Esophagus muscularis mucosa (tissue), 4 donors: ENCODE results near the gene SFMBT1. TPM values are rescaled to one million over a fixed set of nuclear protein-coding genes. Genes with fewer than 3 reads are reported as not detected.

Experiments
- DNase-seq: peaks from one replicate; pipeline ENCODE4 v3.0.0-alpha.2; 2017; ENCODE audit errors: extremely low spot score
- H3K27ac ChIP-seq, 4 donors: fragments of 200-600 bp; sonication (generic); replicated peaks in 1 of 4; 1 replicate in 3 of 4; 2 replicates in 1 of 4; pipeline ENCODE4 v1.5.1; 2016 to 2019; ENCODE audit warnings: mild to moderate bottlenecking in 1 of 4
- H3K27me3 ChIP-seq, 4 donors: fragments of 200-600 bp; sonication (generic); one replicate each; pipeline versions ENCODE4 v1.5.1 to v1.6.0; 2016 to 2019
- H3K36me3 ChIP-seq, 4 donors: fragments of 200-600 bp; sonication (generic); one replicate each; pipeline ENCODE4 v1.5.1; 2016 to 2019
- H3K4me1 ChIP-seq, 4 donors: fragments of 200-600 bp; sonication (generic); one replicate each; pipeline ENCODE4 v1.5.1; 2016 to 2019
- H3K4me3 ChIP-seq, 4 donors: fragments of 200-600 bp; sonication (generic); 1 replicate in 2 of 4; 2 replicates in 2 of 4; pipeline ENCODE4 v1.5.1; 2016 to 2019; ENCODE audit warnings: mild to moderate bottlenecking in 4 of 4, moderate library complexity in 1 of 4
- H3K9me3 ChIP-seq, 4 donors: fragments of 200-600 bp; sonication (generic); 1 replicate in 3 of 4; 2 replicates in 1 of 4; pipeline ENCODE4 v1.5.1; 2016 to 2019
- CTCF ChIP-seq, 3 experiments: fragments of 200-600 bp in 2 of 3; fragments of 450-650 bp in 1 of 3; sonication (generic) in 2 of 3; IDR thresholded peaks; one replicate each; pipeline ENCODE4 v1.5.1; 2017 to 2019; ENCODE audit warnings: antibody characterized with exemption in 3 of 3, mild to moderate bottlenecking in 2 of 3, moderate library complexity in 1 of 3
- EP300 ChIP-seq: sonication (generic); formaldehyde crosslinking; IDR thresholded peaks from one replicate; pipeline ENCODE4 v1.6.1; 2017; ENCODE audit warnings: antibody characterized with exemption
- POLR2A ChIP-seq: fragments of 450-650 bp; IDR thresholded peaks from one replicate; pipeline ENCODE4 v1.6.1; 2017; ENCODE audit warnings: antibody characterized with exemption, moderate library complexity, mild to moderate bottlenecking, low read depth
- POLR2AphosphoS5 ChIP-seq, 2 donors: sonication (generic); formaldehyde crosslinking; IDR thresholded peaks; one replicate each; pipeline ENCODE4 v1.6.1; 2017; ENCODE audit warnings: antibody characterized with exemption in 2 of 2
- WGBS: methylation state at CpG from one replicate; pipeline ENCODE4 v1.1.5; 2018; 5-methylcytosine and 5-hydroxymethylcytosine counted together
- intact Hi-C: fragments of 100-400 bp; cut with DNase I; formaldehyde crosslinking; loops from one replicate; pipeline ENCODE4 v1.15.1; 2023
- total RNA-seq, 4 donors: library from RNA; depleted of rRNA; stranded (reverse); fragments of >200 nt; gene quantifications; one replicate each; pipeline versions ENCODE4 v1.1.0 to v1.2.1, GENCODE V29; 2016

Gene SFMBT1
- total RNA-seq, 4 donors from 2014 or later: 15.4 to 27.6 (median 21.4) TPM

GRCh38 chr3:52889901-52890300 lies 156.0 kb downstream of the SFMBT1 start:
- TF ChIP-seq EP300 (no peak), POLR2A (no peak), POLR2AphosphoS5 (IDR thresholded peaks at IDR 0.05) (no peak)
- no peak for DNase-seq
- intact Hi-C loops: loop anchor here (5.0 to 10.0 kb wide), 2 partner anchors 43 to 115 kb away; partner anchors contain the start of genes ITIH1 and NEK4
- no peaks in the 10 kb centered on the region for H3K27me3 ChIP-seq
- WGBS: 95% methylated on average over 8 of the region's 8 CpGs
- no peak overlapping the region for H3K27ac ChIP-seq
- no peak overlapping the region for H3K4me3 ChIP-seq
- no peaks in the 10 kb centered on the region for H3K9me3 ChIP-seq
- H3K36me3 ChIP-seq: peaks cover 0 to 12% (median 3%) of the 10 kb centered on the region in 4 donors
- peaks cover 30 to 39% (median 34%) of the 10 kb centered on the region in 4 donors for H3K4me1 ChIP-seq

- Histone ChIP-seq H3K9me3 (no peaks in the 10 kb centered on the region), H3K27me3 (no peaks in the 10 kb centered on the region), H3K4me1 (peaks cover 4 to 17% (median 11%) of the 10 kb centered on the region in 4 donors), H3K4me3 (no peak overlapping the region), H3K27ac (no peak overlapping the region), H3K36me3 (peaks cover 0 to 12% (median 3%) of the 10 kb centered on the region in 4 donors)
- 88% methylated on average over 4 of the region's 4 CpGs for WGBS
- intact Hi-C loops: no loop called here
- TF ChIP-seq CTCF (IDR thresholded peaks at IDR 0.05) (no peak), POLR2AphosphoS5 (IDR thresholded peaks at IDR 0.05) (no peak), EP300 (no peak), POLR2A (no peak)
- DNase-seq: no peak
Observed at GRCh38 chr3:52887166-52887565, 158.7 kb downstream of the SFMBT1 start.

- Histone ChIP-seq H3K4me1 (peaks cover 0 to 15% (median 1%) of the 10 kb centered on the region in 4 donors), H3K36me3 (peaks cover 0 to 9% (median 3%) of the 10 kb centered on the region in 4 donors), H3K4me3 (no peak overlapping the region), H3K9me3 (no peaks in the 10 kb centered on the region), H3K27ac (no peak overlapping the region), H3K27me3 (no peaks in the 10 kb centered on the region)
- TF ChIP-seq POLR2AphosphoS5 (IDR thresholded peaks at IDR 0.05) (no peak), EP300 (no peak), CTCF (IDR thresholded peaks at IDR 0.05) (no peak), POLR2A (no peak)
- DNase-seq: no peak
- intact Hi-C loops: no loop called here
- 88% methylated on average over 5 of the region's 5 CpGs for WGBS
Observed at GRCh38 chr3:52886049-52886730, 159.7 kb downstream of the SFMBT1 start.

- H3K9me3 ChIP-seq: no peaks in the 10 kb centered on the region
- peaks cover 0 to 13% (median 0%) of the 10 kb centered on the region in 4 donors for H3K4me1 ChIP-seq
- 71% methylated on average over 4 of the region's 4 CpGs for WGBS
- no peak overlapping the region for H3K27ac ChIP-seq
- no peaks in the 10 kb centered on the region for H3K27me3 ChIP-seq
- DNase-seq: no peak
- TF ChIP-seq CTCF (IDR thresholded peaks at IDR 0.05) (no peak), POLR2AphosphoS5 (IDR thresholded peaks at IDR 0.05) (no peak), EP300 (no peak), POLR2A (no peak)
- peaks cover 0 to 17% (median 3%) of the 10 kb centered on the region in 4 donors for H3K36me3 ChIP-seq
- H3K4me3 ChIP-seq: no peak overlapping the region
- intact Hi-C loops: no loop called here
Observed at GRCh38 chr3:52882377-52882776, 163.5 kb downstream of the SFMBT1 start.

GRCh38 chr3:52881871-52882270 lies 164.0 kb downstream of the SFMBT1 start:
- no peak overlapping the region for H3K27ac ChIP-seq
- H3K36me3 ChIP-seq: peaks cover 0 to 17% (median 3%) of the 10 kb centered on the region in 4 donors
- TF ChIP-seq POLR2AphosphoS5 (IDR thresholded peaks at IDR 0.05) (no peak), POLR2A (no peak), CTCF (IDR thresholded peaks at IDR 0.05) (no peak), EP300 (no peak)
- no peaks in the 10 kb centered on the region for H3K27me3 ChIP-seq
- 61% methylated on average over 4 of the region's 4 CpGs for WGBS
- H3K4me3 ChIP-seq: no peak overlapping the region
- H3K4me1 ChIP-seq: peaks cover 0 to 13% (median 0%) of the 10 kb centered on the region in 4 donors
- DNase-seq: no peak
- intact Hi-C loops: no loop called here
- no peaks in the 10 kb centered on the region for H3K9me3 ChIP-seq
